Measurements from ENCODE around the gene IL1RN.

Gene IL1RN

DNA sequence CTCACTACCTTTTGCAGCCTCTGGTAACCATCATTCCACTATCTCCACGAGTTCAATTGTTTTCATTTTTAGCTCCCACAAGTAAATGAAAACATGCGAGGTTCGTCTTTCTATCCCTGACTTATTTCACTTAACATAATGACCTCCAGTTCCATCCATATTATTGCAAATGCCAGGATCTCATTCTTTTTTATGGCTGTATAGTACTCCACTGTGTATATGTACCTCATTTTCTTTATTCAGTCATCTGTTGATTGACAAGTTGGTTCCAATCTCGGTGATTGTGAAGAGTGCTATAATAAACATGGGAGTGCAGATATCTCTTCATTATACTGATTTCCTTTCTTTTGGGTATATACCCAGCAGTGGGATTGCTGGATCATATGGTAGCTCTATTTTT is 16.9 kb downstream of the IL1RN start:
- Histone ChIP-seq H3K36me3 (ENCODE audit: control insufficient read depth, insufficient read depth, low read length) (no peaks in the 10 kb centered on the region), H3K4me3 (replicated peaks; ENCODE audit: low read depth, low read length) (no peak overlapping the region), H3K27me3 (replicated peaks; ENCODE audit: control insufficient read depth, insufficient read depth, low read length) (no peaks in the 10 kb centered on the region)
- no peak for DNase-seq (ENCODE audit: extremely low read depth, insufficient read length)
- TF ChIP-seq, protein P1, sequence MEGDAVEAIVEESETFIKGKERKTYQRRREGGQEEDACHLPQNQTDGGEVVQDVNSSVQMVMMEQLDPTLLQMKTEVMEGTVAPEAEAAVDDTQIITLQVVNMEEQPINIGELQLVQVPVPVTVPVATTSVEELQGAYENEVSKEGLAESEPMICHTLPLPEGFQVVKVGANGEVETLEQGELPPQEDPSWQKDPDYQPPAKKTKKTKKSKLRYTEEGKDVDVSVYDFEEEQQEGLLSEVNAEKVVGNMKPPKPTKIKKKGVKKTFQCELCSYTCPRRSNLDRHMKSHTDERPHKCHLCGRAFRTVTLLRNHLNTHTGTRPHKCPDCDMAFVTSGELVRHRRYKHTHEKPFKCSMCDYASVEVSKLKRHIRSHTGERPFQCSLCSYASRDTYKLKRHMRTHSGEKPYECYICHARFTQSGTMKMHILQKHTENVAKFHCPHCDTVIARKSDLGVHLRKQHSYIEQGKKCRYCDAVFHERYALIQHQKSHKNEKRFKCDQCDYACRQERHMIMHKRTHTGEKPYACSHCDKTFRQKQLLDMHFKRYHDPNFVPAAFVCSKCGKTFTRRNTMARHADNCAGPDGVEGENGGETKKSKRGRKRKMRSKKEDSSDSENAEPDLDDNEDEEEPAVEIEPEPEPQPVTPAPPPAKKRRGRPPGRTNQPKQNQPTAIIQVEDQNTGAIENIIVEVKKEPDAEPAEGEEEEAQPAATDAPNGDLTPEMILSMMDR (IDR thresholded peaks at IDR 0.05; ENCODE audit: insufficient read depth, low read length, poor library complexity, severe bottlenecking) = no peak

DNA sequence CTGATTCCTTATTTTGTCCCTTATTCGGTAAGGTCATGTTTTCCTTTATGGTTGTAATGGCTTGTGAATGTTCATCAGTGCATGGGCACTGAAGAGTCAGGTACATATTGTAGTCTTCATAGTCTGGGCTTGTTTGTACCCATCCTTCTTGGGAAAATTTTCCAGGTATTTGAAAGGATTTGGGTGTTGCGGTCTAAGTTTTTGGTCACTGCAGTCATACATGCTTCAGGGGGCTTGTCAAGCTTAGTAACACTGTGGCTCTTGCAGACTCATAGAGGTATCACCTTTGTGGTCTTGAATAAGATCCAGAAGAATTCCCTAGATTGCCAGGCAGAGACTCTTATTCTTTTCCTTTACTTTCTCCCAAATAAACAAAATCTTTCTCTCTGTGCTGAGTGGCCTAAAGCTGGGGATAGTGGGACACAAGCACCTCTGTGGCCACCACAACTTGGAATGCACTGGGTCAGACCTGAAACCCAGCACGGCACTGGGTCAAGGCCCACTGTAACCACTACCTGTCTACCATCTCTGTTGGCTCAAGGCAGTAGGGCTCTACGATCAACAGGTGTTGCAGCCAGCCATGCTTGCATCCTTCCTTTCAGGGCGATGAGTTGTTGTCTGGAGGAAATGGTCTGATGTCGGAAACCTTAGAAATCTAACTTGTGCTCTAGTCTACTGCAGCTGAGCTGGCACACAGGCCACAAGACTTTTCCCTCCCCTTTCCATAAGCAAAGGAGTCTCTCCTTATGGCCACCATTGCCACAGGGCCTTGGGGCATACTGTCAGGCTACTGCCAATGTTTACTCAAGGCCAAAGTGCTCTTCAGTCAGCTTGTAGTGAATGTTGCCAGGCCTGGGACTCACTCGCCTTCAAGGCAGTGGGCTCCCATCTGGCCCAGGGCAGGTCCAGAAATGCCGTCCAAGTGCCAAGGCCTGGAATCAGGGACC is 21.5 kb downstream of the IL1RN start:
- no peak for DNase-seq (ENCODE audit: extremely low read depth, insufficient read length)
- Histone ChIP-seq H3K27me3 (replicated peaks; ENCODE audit: control insufficient read depth, insufficient read depth, low read length) (no peaks in the 10 kb centered on the region), H3K4me3 (replicated peaks; ENCODE audit: low read depth, low read length) (no peak overlapping the region), H3K36me3 (ENCODE audit: control insufficient read depth, insufficient read depth, low read length) (no peaks in the 10 kb centered on the region)
- TF ChIP-seq, protein P1 (IDR thresholded peaks at IDR 0.05; ENCODE audit: insufficient read depth, low read length, poor library complexity, severe bottlenecking) = no peak

DNA sequence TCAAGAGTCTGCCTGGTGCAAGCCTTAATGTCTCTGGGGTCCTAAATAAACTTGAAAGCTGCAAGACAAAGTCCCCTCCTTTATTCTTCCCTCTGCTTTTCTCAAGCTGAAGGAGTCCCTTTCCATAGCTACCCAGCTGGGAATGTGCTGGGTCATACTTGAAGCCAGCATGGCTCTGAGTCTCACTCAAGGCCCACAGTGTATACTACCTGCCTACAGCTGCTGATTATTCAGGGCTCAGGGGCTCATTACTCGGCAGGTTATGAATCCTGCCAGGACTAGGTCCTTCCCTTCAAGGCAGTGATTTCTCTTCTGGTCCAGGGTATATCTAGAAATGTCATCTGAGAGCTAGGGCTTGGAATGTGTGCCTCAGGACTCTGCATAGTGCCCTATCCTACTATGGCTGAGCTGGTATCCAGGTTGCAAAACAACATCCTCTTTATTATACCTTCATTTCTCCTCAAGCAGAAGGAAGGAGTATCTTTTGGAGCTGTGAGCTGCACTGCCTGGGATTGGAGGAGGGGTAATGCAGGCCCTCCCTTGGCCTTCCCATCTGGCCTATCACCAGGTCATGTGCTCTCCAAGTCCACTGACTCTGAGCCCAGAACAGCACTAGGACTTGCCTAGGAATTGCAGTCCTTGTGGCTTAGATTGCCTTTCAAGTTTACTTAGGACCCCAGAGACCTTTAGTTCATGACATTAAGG is 22.3 kb downstream of the IL1RN start:
- DNase-seq (ENCODE audit: extremely low read depth, insufficient read length) = no peak
- H3K27me3 ChIP-seq (replicated peaks; ENCODE audit: control insufficient read depth, insufficient read depth, low read length) = no peaks in the 10 kb centered on the region
- H3K36me3 ChIP-seq (ENCODE audit: control insufficient read depth, insufficient read depth, low read length) = no peaks in the 10 kb centered on the region
- H3K4me3 ChIP-seq (replicated peaks; ENCODE audit: low read depth, low read length) = no peak overlapping the region
- TF ChIP-seq, protein P1 (IDR thresholded peaks at IDR 0.05; ENCODE audit: insufficient read depth, low read length, poor library complexity, severe bottlenecking) = no peak

DNA sequence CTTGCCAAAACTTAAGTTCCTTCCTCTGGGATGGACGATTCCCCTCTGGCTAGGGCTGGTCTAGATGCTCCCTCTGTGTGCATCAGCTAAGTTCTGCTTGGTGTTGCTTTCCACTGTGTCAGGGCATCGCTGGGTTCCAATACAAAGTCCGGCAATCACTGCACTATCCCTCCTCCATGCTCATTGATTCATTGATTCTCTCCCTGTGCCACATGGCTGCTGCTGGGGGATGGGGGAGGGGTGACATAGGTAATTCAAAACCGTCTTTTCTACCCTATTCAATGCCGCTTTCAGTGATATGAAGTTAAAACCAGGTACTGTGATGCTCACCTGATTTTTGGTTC is 22.8 kb downstream of the IL1RN start:
- H3K36me3 ChIP-seq (ENCODE audit: control insufficient read depth, insufficient read depth, low read length) = no peaks in the 10 kb centered on the region
- TF ChIP-seq, protein P1 (IDR thresholded peaks at IDR 0.05; ENCODE audit: insufficient read depth, low read length, poor library complexity, severe bottlenecking) = no peak
- DNase-seq (ENCODE audit: extremely low read depth, insufficient read length) = no peak
- H3K27me3 ChIP-seq (replicated peaks; ENCODE audit: control insufficient read depth, insufficient read depth, low read length) = no peaks in the 10 kb centered on the region
- H3K4me3 ChIP-seq (replicated peaks; ENCODE audit: low read depth, low read length) = no peak overlapping the region

DNA sequence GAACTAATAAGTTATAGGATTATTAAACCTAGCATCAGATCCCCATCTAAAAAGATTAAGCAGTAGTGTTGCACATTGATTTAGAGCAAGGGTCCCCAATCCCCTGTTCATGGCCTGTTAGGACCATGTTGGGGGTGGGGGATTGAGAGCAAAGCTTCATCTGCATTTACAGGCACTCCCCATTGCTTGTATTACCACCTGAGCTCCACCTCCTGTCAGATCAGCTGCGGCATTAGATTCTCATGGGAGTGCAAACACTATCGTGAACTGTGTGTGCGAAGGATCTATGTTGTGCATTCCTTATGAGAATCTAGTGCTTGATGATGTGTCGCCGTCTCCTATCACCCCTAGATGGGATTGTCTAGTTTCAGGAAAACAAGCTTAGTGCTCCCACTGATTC is 27.9 kb downstream of the IL1RN start:
- Histone ChIP-seq H3K36me3 (ENCODE audit: control insufficient read depth, insufficient read depth, low read length) (no peaks in the 10 kb centered on the region), H3K4me3 (replicated peaks; ENCODE audit: low read depth, low read length) (no peak overlapping the region), H3K27me3 (replicated peaks; ENCODE audit: control insufficient read depth, insufficient read depth, low read length) (no peaks in the 10 kb centered on the region)
- DNase-seq (ENCODE audit: extremely low read depth, insufficient read length) = no peak
- TF ChIP-seq, protein P1 (IDR thresholded peaks at IDR 0.05; ENCODE audit: insufficient read depth, low read length, poor library complexity, severe bottlenecking) = no peak

All from GM06990 (cell line).